ENCODE measurements around the gene CCDC158. TPM values are rescaled to one million over a fixed set of nuclear protein-coding genes. Genes with fewer than 3 reads are reported as not detected.

The CCDC158 gene
- polyA plus RNA-seq, 3 donors = not detected

- H3K9me3 Mint-ChIP-seq = peaks cover 8 to 25% (median 22%) of the 10 kb centered on the region in 7 donors
- Histone ChIP-seq H3K9me3 (replicated peaks in 1 of 2; ENCODE audit: control insufficient read depth in 1 of 2, insufficient read depth in 1 of 2, low read length in 2 of 2) (peaks cover 12 to 13% of the 10 kb centered on the region in 2 donors), H4K20me1 (ENCODE audit: insufficient read depth, low read length) (no peaks in the 10 kb centered on the region), H2AFZ (ENCODE audit: insufficient read depth, low read depth, low read length, poor library complexity, severe bottlenecking) (no peak overlapping the region), H3K27me3 (ENCODE audit: control insufficient read depth in 2 of 2, insufficient read depth in 2 of 2, low read length in 2 of 2) (no peaks in the 10 kb centered on the region), H3K4me1 (ENCODE audit: control insufficient read depth in 1 of 2, insufficient read depth in 2 of 2, low read length in 2 of 2) (no peaks in the 10 kb centered on the region), H3K9ac (ENCODE audit: insufficient read depth, low read length, poor library complexity, severe bottlenecking) (no peak overlapping the region), H3K79me2 (ENCODE audit: insufficient read depth, low read length) (no peaks in the 10 kb centered on the region), H3K4me3 (replicated peaks in 1 of 3; ENCODE audit: low read depth in 2 of 3, low read length in 3 of 3) (no peak overlapping the region), H3K36me3 (replicated peaks in 1 of 2; ENCODE audit: control insufficient read depth in 1 of 2, insufficient read depth in 2 of 2, low read length in 2 of 2) (no peaks in the 10 kb centered on the region), H3K27ac (ENCODE audit: low read depth in 1 of 2, low read length in 2 of 2) (no peak overlapping the region), H3K4me2 (replicated peaks; ENCODE audit: extremely low read depth, low read length, poor library complexity, severe bottlenecking) (no peak overlapping the region)
- no peaks in the 10 kb centered on the region for H3K4me1 Mint-ChIP-seq
- H3K27ac Mint-ChIP-seq = no peak overlapping the region
- peaks cover 0 to 1% (median 1%) of the 10 kb centered on the region in 3 donors for H3K27me3 Mint-ChIP-seq (ENCODE audit: low read depth in 3 of 3)
- 67% methylated on average over 2 of the region's 2 CpGs for WGBS (ENCODE audit: insufficient coverage)
- H3K4me3 Mint-ChIP-seq = no peak overlapping the region
- TF ChIP-seq, protein P1, sequence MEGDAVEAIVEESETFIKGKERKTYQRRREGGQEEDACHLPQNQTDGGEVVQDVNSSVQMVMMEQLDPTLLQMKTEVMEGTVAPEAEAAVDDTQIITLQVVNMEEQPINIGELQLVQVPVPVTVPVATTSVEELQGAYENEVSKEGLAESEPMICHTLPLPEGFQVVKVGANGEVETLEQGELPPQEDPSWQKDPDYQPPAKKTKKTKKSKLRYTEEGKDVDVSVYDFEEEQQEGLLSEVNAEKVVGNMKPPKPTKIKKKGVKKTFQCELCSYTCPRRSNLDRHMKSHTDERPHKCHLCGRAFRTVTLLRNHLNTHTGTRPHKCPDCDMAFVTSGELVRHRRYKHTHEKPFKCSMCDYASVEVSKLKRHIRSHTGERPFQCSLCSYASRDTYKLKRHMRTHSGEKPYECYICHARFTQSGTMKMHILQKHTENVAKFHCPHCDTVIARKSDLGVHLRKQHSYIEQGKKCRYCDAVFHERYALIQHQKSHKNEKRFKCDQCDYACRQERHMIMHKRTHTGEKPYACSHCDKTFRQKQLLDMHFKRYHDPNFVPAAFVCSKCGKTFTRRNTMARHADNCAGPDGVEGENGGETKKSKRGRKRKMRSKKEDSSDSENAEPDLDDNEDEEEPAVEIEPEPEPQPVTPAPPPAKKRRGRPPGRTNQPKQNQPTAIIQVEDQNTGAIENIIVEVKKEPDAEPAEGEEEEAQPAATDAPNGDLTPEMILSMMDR (IDR thresholded peaks at IDR 0.05) = no peak
- DNase-seq = no peak
- intact Hi-C loops (cut with micrococcal nuclease) = no loop called here
- no peaks in the 10 kb centered on the region for H3K36me3 Mint-ChIP-seq
These were observed 63.0 kb downstream of the CCDC158 start for GRCh38 chr4:76357981-76358380.

- H3K27me3 ChIP-seq (ENCODE audit: control insufficient read depth in 2 of 2, insufficient read depth in 2 of 2, low read length in 2 of 2) = no peaks in the 10 kb centered on the region
- peaks cover 0 to 1% (median 1%) of the 10 kb centered on the region in 3 donors for H3K27me3 Mint-ChIP-seq (ENCODE audit: low read depth in 3 of 3)
- TF ChIP-seq, protein P1 (IDR thresholded peaks at IDR 0.05) = no peak
- H2AFZ ChIP-seq (ENCODE audit: insufficient read depth, low read depth, low read length, poor library complexity, severe bottlenecking) = no peak overlapping the region
- no peaks in the 10 kb centered on the region for H3K36me3 Mint-ChIP-seq
- H3K36me3 ChIP-seq (replicated peaks in 1 of 2; ENCODE audit: control insufficient read depth in 1 of 2, insufficient read depth in 2 of 2, low read length in 2 of 2) = no peaks in the 10 kb centered on the region
- peak overlapping the region in 1 of 2 donors; percentile 16 for H3K4me3 Mint-ChIP-seq
- DNase-seq = no peak
- H3K4me1 ChIP-seq (ENCODE audit: control insufficient read depth in 1 of 2, insufficient read depth in 2 of 2, low read length in 2 of 2) = no peaks in the 10 kb centered on the region
- no peak overlapping the region for H3K4me2 ChIP-seq (replicated peaks; ENCODE audit: extremely low read depth, low read length, poor library complexity, severe bottlenecking)
- no peak overlapping the region for H3K4me3 ChIP-seq (replicated peaks in 1 of 3; ENCODE audit: low read depth in 2 of 3, low read length in 3 of 3)
- H3K79me2 ChIP-seq (ENCODE audit: insufficient read depth, low read length) = no peaks in the 10 kb centered on the region
- peaks cover 1% of the 10 kb centered on the region in 2 donors for H3K9me3 ChIP-seq (replicated peaks in 1 of 2; ENCODE audit: control insufficient read depth in 1 of 2, insufficient read depth in 1 of 2, low read length in 2 of 2)
- no peak overlapping the region for H3K9ac ChIP-seq (ENCODE audit: insufficient read depth, low read length, poor library complexity, severe bottlenecking)
- H3K4me1 Mint-ChIP-seq = no peaks in the 10 kb centered on the region
- H3K9me3 Mint-ChIP-seq = peaks cover 5 to 13% (median 10%) of the 10 kb centered on the region in 7 donors
- no peaks in the 10 kb centered on the region for H4K20me1 ChIP-seq (ENCODE audit: insufficient read depth, low read length)
- intact Hi-C loops (cut with micrococcal nuclease) = no loop called here
- no peak overlapping the region for H3K27ac Mint-ChIP-seq
- no peak overlapping the region for H3K27ac ChIP-seq (ENCODE audit: low read depth in 1 of 2, low read length in 2 of 2)
- WGBS (ENCODE audit: insufficient coverage) = 78% methylated on average over 5 of the region's 9 CpGs
These were observed 66.1 kb downstream of the CCDC158 start for GRCh38 chr4:76354517-76355473.
